ENCODE results near the gene CACNA1B.

CACNA1B gene

GRCh38 chr9:137832830-137833590, 44.6 kb upstream of the CACNA1B start:
- Histone ChIP-seq H3K9me3 (no peaks in the 10 kb centered on the region), H3K27ac (no peak overlapping the region), H3K36me3 (peaks cover 74% of the 10 kb centered on the region), H3K27me3 (no peaks in the 10 kb centered on the region), H3K4me1 (ENCODE audit: control insufficient read depth in 1 of 2, insufficient read depth in 1 of 2, low read depth in 1 of 2, low read length in 1 of 2) (no peaks in the 10 kb centered on the region), H3K4me3 (ENCODE audit: low read depth in 1 of 2, low read length in 1 of 2) (no peak overlapping the region)
- TF ChIP-seq CTCF (IDR thresholded peaks at IDR 0.05) = no peak

- H3K4me3 ChIP-seq (ENCODE audit: low read depth in 1 of 2, low read length in 1 of 2) = no peak overlapping the region
- H3K9me3 ChIP-seq = no peaks in the 10 kb centered on the region
- H3K4me1 ChIP-seq (ENCODE audit: control insufficient read depth in 1 of 2, insufficient read depth in 1 of 2, low read depth in 1 of 2, low read length in 1 of 2) = no peaks in the 10 kb centered on the region
- H3K27me3 ChIP-seq = no peaks in the 10 kb centered on the region
- no peak overlapping the region for H3K27ac ChIP-seq
- H3K36me3 ChIP-seq = peaks cover 66% of the 10 kb centered on the region
- TF ChIP-seq CTCF (IDR thresholded peaks at IDR 0.05) = no peak
Observed at GRCh38 chr9:137833721-137834613, 43.6 kb upstream of the CACNA1B start.

GRCh38 chr9:137834846-137835546, 42.6 kb upstream of the CACNA1B start:
- peaks cover 58% of the 10 kb centered on the region for H3K36me3 ChIP-seq

GRCh38 chr9:137836151-137836830, 41.3 kb upstream of the CACNA1B start:
- no peak for TF ChIP-seq CTCF (IDR thresholded peaks at IDR 0.05)
- Histone ChIP-seq H3K9me3 (no peaks in the 10 kb centered on the region), H3K4me3 (ENCODE audit: low read depth in 1 of 2, low read length in 1 of 2) (no peak overlapping the region), H3K4me1 (ENCODE audit: control insufficient read depth in 1 of 2, insufficient read depth in 1 of 2, low read depth in 1 of 2, low read length in 1 of 2) (no peaks in the 10 kb centered on the region), H3K36me3 (peaks cover 58% of the 10 kb centered on the region), H3K27ac (no peak overlapping the region), H3K27me3 (no peaks in the 10 kb centered on the region)

More at GRCh38 chr9:137834846-137835546, 42.6 kb upstream of the CACNA1B start:
- Histone ChIP-seq H3K27ac (no peak overlapping the region), H3K9me3 (no peaks in the 10 kb centered on the region), H3K27me3 (no peaks in the 10 kb centered on the region), H3K4me1 (ENCODE audit: control insufficient read depth in 1 of 2, insufficient read depth in 1 of 2, low read depth in 1 of 2, low read length in 1 of 2) (no peaks in the 10 kb centered on the region), H3K4me3 (ENCODE audit: low read depth in 1 of 2, low read length in 1 of 2) (no peak overlapping the region)
- no peak for TF ChIP-seq CTCF (IDR thresholded peaks at IDR 0.05)

GRCh38 chr9:137836831-137837241, 40.7 kb upstream of the CACNA1B start:
- Histone ChIP-seq H3K9me3 (no peaks in the 10 kb centered on the region), H3K36me3 (peaks cover 57% of the 10 kb centered on the region)

More at GRCh38 chr9:137836831-137837241, 40.7 kb upstream of the CACNA1B start:
- H3K4me1 ChIP-seq (ENCODE audit: control insufficient read depth in 1 of 2, insufficient read depth in 1 of 2, low read depth in 1 of 2, low read length in 1 of 2) = no peaks in the 10 kb centered on the region
- H3K27ac ChIP-seq = no peak overlapping the region
- no peaks in the 10 kb centered on the region for H3K27me3 ChIP-seq
- no peak for TF ChIP-seq CTCF (IDR thresholded peaks at IDR 0.05)
- no peak overlapping the region for H3K4me3 ChIP-seq (ENCODE audit: low read depth in 1 of 2, low read length in 1 of 2)

All from neutrophil (primary cell).